ENCODE measurements around the gene RUNDC1. TPM values are rescaled to one million over a fixed set of nuclear protein-coding genes. Genes with fewer than 3 reads are reported as not detected.

Gene RUNDC1
- total RNA-seq, 1 donor from 2014 or later = 13.1 TPM

DNA sequence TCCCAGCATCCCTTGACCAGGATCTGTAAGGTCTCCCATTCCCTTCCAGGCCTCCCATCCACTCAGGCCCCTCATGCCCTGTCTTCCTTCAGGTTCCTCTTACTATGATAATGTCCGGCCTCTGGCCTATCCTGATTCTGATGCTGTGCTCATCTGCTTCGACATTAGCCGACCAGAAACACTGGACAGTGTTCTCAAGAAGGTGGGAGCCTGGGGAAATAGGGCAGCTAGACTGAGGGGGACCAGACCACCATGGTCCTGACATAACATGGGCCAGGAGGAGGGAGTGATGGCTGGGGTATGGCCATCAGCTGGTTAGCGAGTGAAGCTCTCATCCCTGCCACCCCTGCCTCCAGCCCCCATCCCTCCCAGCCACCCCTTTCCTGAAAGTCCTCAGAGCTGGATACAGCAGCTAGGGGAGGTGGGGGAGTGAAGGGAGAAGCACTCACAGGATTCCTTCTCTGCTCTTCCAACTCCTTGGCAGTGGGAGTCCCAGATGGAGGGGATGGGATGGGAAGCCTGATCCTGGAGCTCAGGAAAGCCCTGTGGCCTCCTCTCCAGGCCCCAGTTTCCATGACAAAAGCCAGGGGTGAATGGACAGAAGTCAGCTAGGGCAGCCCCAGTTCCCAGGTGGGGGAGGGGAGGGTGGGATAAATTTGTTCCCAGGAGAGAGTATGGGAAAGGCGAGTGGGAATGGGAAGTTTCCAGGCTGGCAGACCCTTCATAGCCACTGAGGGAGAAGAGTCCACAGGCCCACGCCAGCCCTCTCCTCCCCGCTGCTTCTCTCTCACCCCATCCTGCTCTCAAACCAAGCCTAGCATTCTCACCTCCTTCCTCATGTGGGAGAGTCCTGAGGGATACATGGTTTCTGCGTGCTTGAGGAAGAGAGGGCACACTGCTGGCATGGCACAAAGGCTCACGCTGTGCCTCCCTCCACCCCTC, 47.0 kb downstream of the RUNDC1 start:
- H3K9me3 Mint-ChIP-seq (ENCODE audit: low read depth) = no peaks in the 10 kb centered on the region
- H3K36me3 Mint-ChIP-seq (ENCODE audit: low read depth) = no peaks in the 10 kb centered on the region
- H3K27ac Mint-ChIP-seq (ENCODE audit: unreplicated experiment) = no peak overlapping the region
- no peak for DNase-seq (ENCODE audit: low spot score)
- H3K4me3 Mint-ChIP-seq (ENCODE audit: unreplicated experiment) = no peak overlapping the region
- H3K27me3 Mint-ChIP-seq (ENCODE audit: low read depth) = no peaks in the 10 kb centered on the region
- no peak for TF ChIP-seq CTCF (IDR thresholded peaks at IDR 0.05)
- peaks cover 8% of the 10 kb centered on the region for H3K4me1 Mint-ChIP-seq (ENCODE audit: low read depth)

DNA sequence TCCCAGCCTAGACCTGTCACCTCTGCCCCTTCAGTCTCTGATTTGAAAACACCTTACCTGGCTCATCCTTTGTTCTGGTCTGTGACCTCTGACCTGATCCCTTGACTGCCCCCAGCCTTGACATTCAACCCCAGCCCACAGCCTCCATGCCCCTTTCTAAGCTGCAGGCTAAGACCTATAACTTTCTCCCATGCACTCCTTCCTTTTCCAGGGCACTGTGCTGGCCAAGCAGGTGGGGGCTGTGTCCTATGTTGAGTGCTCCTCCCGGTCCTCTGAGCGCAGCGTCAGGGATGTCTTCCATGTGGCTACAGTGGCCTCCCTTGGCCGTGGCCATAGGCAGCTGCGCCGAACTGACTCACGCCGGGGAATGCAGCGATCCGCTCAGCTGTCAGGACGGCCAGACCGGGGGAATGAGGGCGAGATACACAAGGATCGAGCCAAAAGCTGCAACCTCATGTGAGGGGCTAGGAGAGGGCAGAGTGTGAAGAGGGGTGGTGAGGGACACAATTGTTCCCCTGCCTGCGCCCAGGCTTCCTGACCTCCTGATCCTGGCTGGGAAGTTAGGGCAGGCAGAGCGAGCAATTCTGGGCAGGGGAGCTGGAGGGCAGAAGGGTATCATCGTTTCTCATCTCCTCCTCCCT, 48.0 kb downstream of the RUNDC1 start:
- H3K27ac Mint-ChIP-seq (ENCODE audit: unreplicated experiment) = no peak overlapping the region
- peaks cover 8% of the 10 kb centered on the region for H3K4me1 Mint-ChIP-seq (ENCODE audit: low read depth)
- H3K9me3 Mint-ChIP-seq (ENCODE audit: low read depth) = no peaks in the 10 kb centered on the region
- no peak for TF ChIP-seq CTCF (IDR thresholded peaks at IDR 0.05)
- no peak for DNase-seq (ENCODE audit: low spot score)
- no peaks in the 10 kb centered on the region for H3K36me3 Mint-ChIP-seq (ENCODE audit: low read depth)
- no peak overlapping the region for H3K4me3 Mint-ChIP-seq (ENCODE audit: unreplicated experiment)
- no peaks in the 10 kb centered on the region for H3K27me3 Mint-ChIP-seq (ENCODE audit: low read depth)

- H3K27ac Mint-ChIP-seq (ENCODE audit: unreplicated experiment) = no peak overlapping the region
- H3K4me1 Mint-ChIP-seq (ENCODE audit: low read depth) = peaks cover 6% of the 10 kb centered on the region
- TF ChIP-seq CTCF (IDR thresholded peaks at IDR 0.05) = no peak
- no peak for DNase-seq (ENCODE audit: low spot score)
- no peaks in the 10 kb centered on the region for H3K27me3 Mint-ChIP-seq (ENCODE audit: low read depth)
- no peaks in the 10 kb centered on the region for H3K36me3 Mint-ChIP-seq (ENCODE audit: low read depth)
- no peak overlapping the region for H3K4me3 Mint-ChIP-seq (ENCODE audit: unreplicated experiment)
- H3K9me3 Mint-ChIP-seq (ENCODE audit: low read depth) = no peaks in the 10 kb centered on the region
These were observed 49.9 kb downstream of the RUNDC1 start for GRCh38 chr17:43030137-43030767.

DNA sequence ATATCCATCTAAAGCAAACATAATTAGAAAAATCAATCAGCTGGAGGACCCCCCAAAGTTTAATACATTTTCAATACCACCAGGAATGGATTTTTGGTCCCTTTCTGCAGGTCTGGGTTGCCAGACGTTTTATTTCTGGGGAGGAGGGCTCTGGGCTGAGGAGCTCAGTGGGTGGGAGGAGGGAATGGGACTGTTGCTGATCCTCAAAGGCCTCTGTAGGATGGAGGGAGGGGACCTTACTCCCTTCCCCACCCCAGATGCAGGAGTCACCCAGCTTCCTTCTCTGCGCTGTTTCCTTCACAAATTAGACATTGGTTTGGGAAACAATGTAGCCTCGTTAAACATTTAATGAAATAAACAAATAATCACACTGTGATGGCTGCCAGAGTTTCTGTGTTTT, 51.3 kb downstream of the RUNDC1 start:
- Mint-ChIP-seq H3K4me1 (ENCODE audit: low read depth) (peaks cover 6% of the 10 kb centered on the region), H3K27me3 (ENCODE audit: low read depth) (no peaks in the 10 kb centered on the region), H3K36me3 (ENCODE audit: low read depth) (no peaks in the 10 kb centered on the region), H3K9me3 (ENCODE audit: low read depth) (no peaks in the 10 kb centered on the region), H3K27ac (ENCODE audit: unreplicated experiment) (no peak overlapping the region), H3K4me3 (ENCODE audit: unreplicated experiment) (no peak overlapping the region)
- DNase-seq (ENCODE audit: low spot score) = no peak
- no peak for TF ChIP-seq CTCF (IDR thresholded peaks at IDR 0.05)
